Tibial nerve (tissue), 3 donors: ENCODE results near the gene ZNF665.

ENCODE experiments used
- POLR2A ChIP-seq, 2 donors: fragments of 450-650 bp; IDR thresholded peaks; one replicate each; pipeline ENCODE4 v1.6.1; 2017; ENCODE audit warnings: antibody characterized with exemption in 2 of 2, mild to moderate bottlenecking in 2 of 2, moderate library complexity in 2 of 2
- TF ChIP-seq, protein P1 (sequence below), 5 experiments: fragments of 200-600 bp in 3 of 5; fragments of 450-650 bp in 2 of 5; sonication (generic) in 3 of 5; IDR thresholded peaks; one replicate each; pipeline ENCODE4 v1.5.1; 2016 to 2019; ENCODE audit warnings: antibody characterized with exemption in 5 of 5, mild to moderate bottlenecking in 3 of 5, moderate library complexity in 2 of 5

DNA sequence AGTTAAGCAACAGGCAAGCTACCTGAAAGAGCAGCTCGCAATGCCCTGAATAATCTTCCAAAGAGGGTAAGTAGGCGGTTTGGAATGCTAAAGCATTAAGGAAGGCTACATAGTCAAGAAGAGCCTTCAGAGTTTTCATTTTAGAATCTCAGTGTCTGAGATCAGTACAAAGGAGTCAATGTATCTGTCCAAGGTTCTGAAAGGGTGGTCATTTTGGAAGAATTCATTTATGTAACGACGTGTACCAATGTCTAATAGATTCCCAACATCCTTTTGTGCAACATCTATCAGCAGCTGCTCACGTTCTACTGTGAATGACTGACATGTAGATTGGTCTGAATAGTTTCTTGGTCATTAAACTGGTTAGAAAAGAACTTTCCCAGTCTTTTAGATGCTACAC, 15.2 kb downstream of the ZNF665 start:
- no peak for TF ChIP-seq POLR2A (IDR thresholded peaks at IDR 0.05)
- TF ChIP-seq, protein P1, sequence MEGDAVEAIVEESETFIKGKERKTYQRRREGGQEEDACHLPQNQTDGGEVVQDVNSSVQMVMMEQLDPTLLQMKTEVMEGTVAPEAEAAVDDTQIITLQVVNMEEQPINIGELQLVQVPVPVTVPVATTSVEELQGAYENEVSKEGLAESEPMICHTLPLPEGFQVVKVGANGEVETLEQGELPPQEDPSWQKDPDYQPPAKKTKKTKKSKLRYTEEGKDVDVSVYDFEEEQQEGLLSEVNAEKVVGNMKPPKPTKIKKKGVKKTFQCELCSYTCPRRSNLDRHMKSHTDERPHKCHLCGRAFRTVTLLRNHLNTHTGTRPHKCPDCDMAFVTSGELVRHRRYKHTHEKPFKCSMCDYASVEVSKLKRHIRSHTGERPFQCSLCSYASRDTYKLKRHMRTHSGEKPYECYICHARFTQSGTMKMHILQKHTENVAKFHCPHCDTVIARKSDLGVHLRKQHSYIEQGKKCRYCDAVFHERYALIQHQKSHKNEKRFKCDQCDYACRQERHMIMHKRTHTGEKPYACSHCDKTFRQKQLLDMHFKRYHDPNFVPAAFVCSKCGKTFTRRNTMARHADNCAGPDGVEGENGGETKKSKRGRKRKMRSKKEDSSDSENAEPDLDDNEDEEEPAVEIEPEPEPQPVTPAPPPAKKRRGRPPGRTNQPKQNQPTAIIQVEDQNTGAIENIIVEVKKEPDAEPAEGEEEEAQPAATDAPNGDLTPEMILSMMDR (IDR thresholded peaks at IDR 0.05), result no peak
